Transverse colon (tissue), 4 donors: ENCODE results near the gene THSD8.
"Not testable (repeated sequence)": the region's sequence is repeated elsewhere in the genome, so short reads cannot be mapped to it uniquely, and the experiment has no call there.

Experiments used
- EP300 ChIP-seq: sonication (generic); formaldehyde crosslinking; IDR thresholded peaks from one replicate; pipeline ENCODE4 v1.6.1; 2017; ENCODE audit warnings: antibody characterized with exemption, low read depth
- POLR2AphosphoS5 ChIP-seq, 3 donors: sonication (generic); formaldehyde crosslinking; IDR thresholded peaks; one replicate each; pipeline ENCODE4 v1.6.1; 2016; ENCODE audit warnings: antibody characterized with exemption in 3 of 3
- TF ChIP-seq, protein P1 (sequence below), 5 experiments: fragments of 200-600 bp in 3 of 5; fragments of 450-650 bp in 2 of 5; sonication (generic) in 3 of 5; IDR thresholded peaks; 1 replicate in 2 of 5; 2 replicates in 3 of 5; pipeline ENCODE4 v1.5.1; 2016 to 2017; ENCODE audit warnings: antibody characterized with exemption in 5 of 5, inconsistent platforms in 3 of 5, mild to moderate bottlenecking in 2 of 5, moderate library complexity in 1 of 5

DNA sequence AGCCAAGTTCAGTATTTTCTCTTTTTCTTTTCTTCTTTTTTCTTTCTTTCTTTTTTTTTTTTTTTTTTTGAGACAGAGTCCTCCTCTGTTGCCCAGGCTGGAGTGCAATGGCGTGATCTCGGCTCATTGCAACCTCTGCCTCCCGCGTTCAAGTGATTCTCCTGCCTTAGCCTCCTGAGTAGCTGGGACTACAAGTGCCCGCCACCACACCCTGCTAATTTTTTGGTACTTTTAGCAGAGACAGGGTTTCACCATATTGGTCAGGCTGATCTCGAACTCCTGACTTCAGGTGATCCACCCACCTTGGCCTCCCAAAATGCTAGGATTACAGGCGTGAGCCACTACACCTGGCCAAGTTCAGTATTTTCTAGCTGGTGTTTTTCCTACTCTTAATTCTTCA is 4.3 kb upstream of the THSD8 start:
- TF ChIP-seq, protein P1, sequence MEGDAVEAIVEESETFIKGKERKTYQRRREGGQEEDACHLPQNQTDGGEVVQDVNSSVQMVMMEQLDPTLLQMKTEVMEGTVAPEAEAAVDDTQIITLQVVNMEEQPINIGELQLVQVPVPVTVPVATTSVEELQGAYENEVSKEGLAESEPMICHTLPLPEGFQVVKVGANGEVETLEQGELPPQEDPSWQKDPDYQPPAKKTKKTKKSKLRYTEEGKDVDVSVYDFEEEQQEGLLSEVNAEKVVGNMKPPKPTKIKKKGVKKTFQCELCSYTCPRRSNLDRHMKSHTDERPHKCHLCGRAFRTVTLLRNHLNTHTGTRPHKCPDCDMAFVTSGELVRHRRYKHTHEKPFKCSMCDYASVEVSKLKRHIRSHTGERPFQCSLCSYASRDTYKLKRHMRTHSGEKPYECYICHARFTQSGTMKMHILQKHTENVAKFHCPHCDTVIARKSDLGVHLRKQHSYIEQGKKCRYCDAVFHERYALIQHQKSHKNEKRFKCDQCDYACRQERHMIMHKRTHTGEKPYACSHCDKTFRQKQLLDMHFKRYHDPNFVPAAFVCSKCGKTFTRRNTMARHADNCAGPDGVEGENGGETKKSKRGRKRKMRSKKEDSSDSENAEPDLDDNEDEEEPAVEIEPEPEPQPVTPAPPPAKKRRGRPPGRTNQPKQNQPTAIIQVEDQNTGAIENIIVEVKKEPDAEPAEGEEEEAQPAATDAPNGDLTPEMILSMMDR (IDR thresholded peaks at IDR 0.05): not testable (repeated sequence)
- TF ChIP-seq POLR2AphosphoS5 (IDR thresholded peaks at IDR 0.05); EP300: not testable (repeated sequence)
